ENCODE measurements around the gene VEPH1.

DNA sequence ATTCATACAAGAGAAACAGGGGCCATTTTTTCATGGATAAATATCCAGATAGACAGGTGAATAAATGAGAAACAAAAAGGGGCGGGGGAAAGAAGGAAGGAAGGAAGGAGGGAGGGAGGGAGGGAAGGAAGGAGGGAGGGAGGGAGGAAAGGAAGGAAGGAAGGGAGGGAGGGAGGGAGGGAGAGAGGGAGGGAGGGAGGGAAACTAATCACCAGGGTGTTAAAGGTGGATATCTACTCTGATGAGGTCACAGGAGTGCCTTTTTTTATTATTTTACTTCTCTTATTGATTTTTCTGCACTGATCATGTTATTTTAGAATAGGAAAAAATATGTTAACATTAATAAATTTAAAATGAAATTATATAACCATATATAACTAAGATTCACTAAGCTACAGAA, 10.4 kb upstream of the VEPH1 start:
- TF ChIP-seq CTCF (IDR thresholded peaks at IDR 0.05) (no peak), EZH2 (IDR thresholded peaks at IDR 0.05; ENCODE audit: borderline replicate concordance, insufficient read depth, low read depth, low read length, poor library complexity, severe bottlenecking) (no peak)

Data from B cell (primary cell).